NT2/D1 (cell line): ENCODE results near the gene LARP4.

Experiments
- SUZ12 ChIP-seq: IDR thresholded peaks from 2 replicates; pipeline ENCODE4 v1.6.1; 2011; ENCODE audit not compliant: insufficient read length, insufficient read depth; ENCODE audit errors: extremely low read depth
- YY1 ChIP-seq: IDR thresholded peaks from 2 replicates; pipeline ENCODE4 v1.6.1; 2011; ENCODE audit not compliant: insufficient read length, insufficient read depth

DNA sequence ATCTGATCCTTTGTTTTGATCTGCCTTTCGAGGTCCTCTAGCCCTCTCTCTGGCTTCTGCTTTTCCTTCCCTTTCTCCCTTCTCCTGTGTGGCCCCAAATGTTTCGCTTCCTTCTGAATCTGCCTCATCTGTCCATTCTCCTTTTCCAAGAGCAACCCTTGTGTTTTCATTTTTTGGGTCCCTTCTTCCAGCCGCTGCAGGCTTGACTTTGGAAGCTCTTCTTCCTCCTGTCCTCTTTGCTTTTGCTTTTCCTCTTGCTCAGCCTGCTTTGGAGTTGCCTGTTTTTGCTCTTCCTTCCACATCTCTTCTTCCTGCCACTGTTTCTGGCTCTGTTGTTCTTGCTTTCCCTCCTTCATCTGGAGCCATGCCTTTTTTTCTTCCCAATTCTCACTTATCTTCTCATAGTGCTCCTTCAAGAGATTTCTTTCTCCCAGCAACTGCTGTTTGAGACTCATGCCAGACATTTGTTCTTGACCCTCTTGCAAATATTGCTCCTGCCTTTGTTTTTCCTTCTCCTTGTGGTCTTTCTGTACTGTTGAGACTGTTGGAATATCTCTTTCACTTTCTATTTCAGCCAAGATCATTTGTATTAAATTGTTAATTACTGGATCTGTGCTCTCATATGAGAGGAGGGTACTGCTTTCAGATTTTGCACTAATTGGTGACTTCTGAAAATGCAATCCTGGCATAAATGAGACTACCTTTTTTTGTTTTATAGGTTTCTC, 46.7 kb upstream of the LARP4 start:
- no peak for TF ChIP-seq YY1
- TF ChIP-seq SUZ12, result no peak
